Sigmoid colon (tissue), 4 donors: ENCODE results near the gene FOXO6.

Experiments used
- EP300 ChIP-seq, 4 donors: sonication (generic); formaldehyde crosslinking; IDR thresholded peaks; one replicate each; pipeline ENCODE4 v1.6.1; 2017; ENCODE audit warnings: antibody characterized with exemption in 4 of 4
- POLR2A ChIP-seq, 2 donors: fragments of 450-650 bp; IDR thresholded peaks; one replicate each; pipeline ENCODE4 v1.6.1; 2016; ENCODE audit warnings: antibody characterized with exemption in 2 of 2, mild to moderate bottlenecking in 2 of 2, moderate library complexity in 2 of 2
- POLR2AphosphoS5 ChIP-seq, 4 donors: sonication (generic); formaldehyde crosslinking; IDR thresholded peaks; one replicate each; pipeline ENCODE4 v1.6.1; 2017; ENCODE audit warnings: antibody characterized with exemption in 4 of 4
- TF ChIP-seq, protein P1 (sequence below), 4 experiments: fragments of 450-650 bp in 3 of 4; fragments of 200-600 bp in 1 of 4; IDR thresholded peaks; one replicate each; pipeline ENCODE4 v1.5.1; 2016 to 2019; ENCODE audit warnings: antibody characterized with exemption in 4 of 4, mild to moderate bottlenecking in 3 of 4, moderate library complexity in 2 of 4

DNA sequence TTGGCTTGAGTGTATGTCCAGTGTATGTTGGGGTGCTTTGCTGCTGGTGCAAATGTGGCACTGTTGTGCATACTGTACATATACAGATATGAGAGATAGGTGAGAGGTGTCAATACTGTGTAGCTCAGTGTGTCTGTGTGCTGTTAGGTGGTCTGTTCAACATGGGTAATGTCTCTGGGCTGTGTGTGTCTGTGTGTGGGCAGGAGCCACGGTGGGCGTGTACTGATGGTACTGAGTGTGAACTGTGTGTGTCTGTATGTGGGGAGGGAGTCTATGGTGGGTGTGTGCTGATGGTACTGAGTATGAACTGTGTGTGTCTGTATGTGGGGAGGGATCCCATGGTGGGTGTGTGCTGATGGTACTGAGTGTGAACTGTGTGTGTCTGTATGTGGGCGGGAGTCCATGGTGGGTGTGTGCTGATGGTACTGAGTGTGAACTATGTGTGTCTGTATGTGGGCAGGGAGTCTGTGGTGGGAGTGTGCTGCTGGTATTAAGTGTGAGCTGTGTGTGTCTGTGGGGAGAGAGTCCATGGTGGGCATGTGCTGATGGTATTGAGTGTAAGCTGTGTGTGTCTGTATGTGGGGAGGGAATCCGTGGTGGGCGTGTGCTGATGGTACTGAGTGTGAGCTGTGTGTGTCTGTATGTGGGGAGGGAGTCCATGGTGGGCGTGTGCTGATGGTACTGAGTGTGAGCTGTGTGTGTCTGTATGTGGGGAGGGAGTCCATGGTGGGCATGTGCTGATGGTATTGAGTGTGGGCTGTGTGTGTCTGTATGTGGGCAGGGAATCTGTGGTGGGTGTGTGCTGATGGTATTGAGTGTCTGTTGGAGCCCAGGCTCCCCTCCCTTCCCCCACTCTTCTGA, 32.2 kb upstream of the FOXO6 start:
- TF ChIP-seq, protein P1, sequence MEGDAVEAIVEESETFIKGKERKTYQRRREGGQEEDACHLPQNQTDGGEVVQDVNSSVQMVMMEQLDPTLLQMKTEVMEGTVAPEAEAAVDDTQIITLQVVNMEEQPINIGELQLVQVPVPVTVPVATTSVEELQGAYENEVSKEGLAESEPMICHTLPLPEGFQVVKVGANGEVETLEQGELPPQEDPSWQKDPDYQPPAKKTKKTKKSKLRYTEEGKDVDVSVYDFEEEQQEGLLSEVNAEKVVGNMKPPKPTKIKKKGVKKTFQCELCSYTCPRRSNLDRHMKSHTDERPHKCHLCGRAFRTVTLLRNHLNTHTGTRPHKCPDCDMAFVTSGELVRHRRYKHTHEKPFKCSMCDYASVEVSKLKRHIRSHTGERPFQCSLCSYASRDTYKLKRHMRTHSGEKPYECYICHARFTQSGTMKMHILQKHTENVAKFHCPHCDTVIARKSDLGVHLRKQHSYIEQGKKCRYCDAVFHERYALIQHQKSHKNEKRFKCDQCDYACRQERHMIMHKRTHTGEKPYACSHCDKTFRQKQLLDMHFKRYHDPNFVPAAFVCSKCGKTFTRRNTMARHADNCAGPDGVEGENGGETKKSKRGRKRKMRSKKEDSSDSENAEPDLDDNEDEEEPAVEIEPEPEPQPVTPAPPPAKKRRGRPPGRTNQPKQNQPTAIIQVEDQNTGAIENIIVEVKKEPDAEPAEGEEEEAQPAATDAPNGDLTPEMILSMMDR (IDR thresholded peaks at IDR 0.05): no peak
- TF ChIP-seq POLR2A (IDR thresholded peaks at IDR 0.05) (no peak), POLR2AphosphoS5 (IDR thresholded peaks at IDR 0.05) (no peak), EP300 (IDR thresholded peaks at IDR 0.05) (no peak)
